Heart left ventricle (tissue), 13 donors: ENCODE results near the gene UBE2F.

Experiments used
- POLR2A ChIP-seq, 2 donors: fragments of 450-650 bp; IDR thresholded peaks; one replicate each; pipeline ENCODE4 v1.6.1; 2017; ENCODE audit warnings: antibody characterized with exemption in 2 of 2, mild to moderate bottlenecking in 2 of 2, moderate library complexity in 2 of 2
- TF ChIP-seq, protein P1 (sequence below), 12 donors: fragments of 200-600 bp; sonication (generic) in 4 of 12; IDR thresholded peaks; one replicate each; pipeline versions ENCODE4 v1.5.0 to v1.8.0; 2018 to 2022; ENCODE audit warnings: antibody characterized with exemption in 12 of 12, mild to moderate bottlenecking in 5 of 12
- donor health status: ischemic (EF 13 %, LVEDD 7.1; RV severe dilation, severe dysfunction).
- donor health status: DM: no; HTN: yes; CAD: no.
- donor health status: DM: no; HTN: no; CAD: no.
- donor health status: ischemic (EF 25% LVEDD 6.9; RV normal size, moderate dysfunction).
- donor health status: ischemic (EF 25% LVEDD 5.7; RV mildly dilated, moderate dysfunction).
- donor health status: ischemic (EF 35%, LVEDD 5.7; RV mildly dilated, moderate dysfunction).
- donor health status: nonischemic (EF 11% LVEDD 7.7; RV severe dilation, severe dysfunction).
- donor health status: DM: yes; HTN: yes; CAD: no.
- donor health status: PGD.
- donor health status: ischemic (EF 29% LVEDD 5.4; RV normal size, mild dysfunction).
- donor health status: nonischemic (EF 23%, LVEDD 6.1; RV moderate dilation, normal function).

DNA sequence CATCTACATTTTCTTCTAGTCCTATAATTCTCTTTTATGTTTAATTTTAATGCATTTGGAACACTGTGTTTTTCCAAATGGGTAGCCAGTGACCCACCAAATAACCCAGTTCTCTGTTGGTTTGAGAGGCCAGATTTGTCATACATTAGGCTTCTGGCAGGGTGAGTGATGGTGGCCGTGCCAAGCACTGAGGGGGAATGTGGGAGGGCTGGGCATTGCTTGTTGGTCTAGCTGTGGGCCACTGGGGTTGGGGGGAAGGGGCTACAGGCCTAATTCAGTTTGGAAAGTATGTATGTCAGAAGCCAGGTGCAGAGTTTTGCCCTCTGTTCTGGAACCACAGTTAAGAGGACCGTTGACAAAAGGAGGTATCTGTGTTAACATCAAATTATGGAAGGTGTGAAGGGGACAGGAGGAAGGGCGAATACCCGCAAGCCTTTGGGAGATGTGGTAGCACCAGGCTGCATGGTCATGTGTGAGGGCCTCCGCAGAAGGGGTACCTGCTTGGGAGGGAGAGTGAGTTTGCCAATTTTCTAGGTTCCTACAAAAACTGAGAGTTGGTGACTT, 55.9 kb downstream of the UBE2F start:
- no peak for TF ChIP-seq POLR2A (IDR thresholded peaks at IDR 0.05)
- TF ChIP-seq, protein P1, sequence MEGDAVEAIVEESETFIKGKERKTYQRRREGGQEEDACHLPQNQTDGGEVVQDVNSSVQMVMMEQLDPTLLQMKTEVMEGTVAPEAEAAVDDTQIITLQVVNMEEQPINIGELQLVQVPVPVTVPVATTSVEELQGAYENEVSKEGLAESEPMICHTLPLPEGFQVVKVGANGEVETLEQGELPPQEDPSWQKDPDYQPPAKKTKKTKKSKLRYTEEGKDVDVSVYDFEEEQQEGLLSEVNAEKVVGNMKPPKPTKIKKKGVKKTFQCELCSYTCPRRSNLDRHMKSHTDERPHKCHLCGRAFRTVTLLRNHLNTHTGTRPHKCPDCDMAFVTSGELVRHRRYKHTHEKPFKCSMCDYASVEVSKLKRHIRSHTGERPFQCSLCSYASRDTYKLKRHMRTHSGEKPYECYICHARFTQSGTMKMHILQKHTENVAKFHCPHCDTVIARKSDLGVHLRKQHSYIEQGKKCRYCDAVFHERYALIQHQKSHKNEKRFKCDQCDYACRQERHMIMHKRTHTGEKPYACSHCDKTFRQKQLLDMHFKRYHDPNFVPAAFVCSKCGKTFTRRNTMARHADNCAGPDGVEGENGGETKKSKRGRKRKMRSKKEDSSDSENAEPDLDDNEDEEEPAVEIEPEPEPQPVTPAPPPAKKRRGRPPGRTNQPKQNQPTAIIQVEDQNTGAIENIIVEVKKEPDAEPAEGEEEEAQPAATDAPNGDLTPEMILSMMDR (IDR thresholded peaks at IDR 0.05), result no peak
